NCI-H82 (cell line): ENCODE data around the gene CCN5.
"Not testable (repeated sequence)": the region's sequence is repeated elsewhere in the genome, so short reads cannot be mapped to it uniquely, and the experiment has no call there.

Experiments
- DNase-seq: peaks from one replicate; lab custom pipeline; 2025; lab: John Stamatoyannopoulos, UW

CCN5 gene

DNA sequence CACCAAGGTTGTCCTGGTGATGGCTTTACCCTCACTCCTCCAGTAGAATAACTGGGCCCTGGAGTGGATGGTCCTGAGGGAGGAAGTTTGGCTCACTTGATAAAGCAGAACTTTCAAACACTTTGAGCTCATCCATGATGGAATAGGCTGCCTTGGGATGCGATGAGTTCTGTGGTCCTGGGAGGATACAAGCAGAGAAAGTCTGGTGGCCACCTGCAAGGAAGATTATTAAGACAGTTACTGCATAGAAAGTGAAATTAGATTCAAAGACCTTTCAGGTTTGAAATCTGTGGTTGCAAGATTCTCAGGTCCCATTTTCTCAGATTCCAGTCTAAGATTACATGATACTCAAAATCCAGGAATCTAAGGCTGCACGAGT lies 19.9 kb upstream of the CCN5 start:
- no peak for DNase-seq

DNA sequence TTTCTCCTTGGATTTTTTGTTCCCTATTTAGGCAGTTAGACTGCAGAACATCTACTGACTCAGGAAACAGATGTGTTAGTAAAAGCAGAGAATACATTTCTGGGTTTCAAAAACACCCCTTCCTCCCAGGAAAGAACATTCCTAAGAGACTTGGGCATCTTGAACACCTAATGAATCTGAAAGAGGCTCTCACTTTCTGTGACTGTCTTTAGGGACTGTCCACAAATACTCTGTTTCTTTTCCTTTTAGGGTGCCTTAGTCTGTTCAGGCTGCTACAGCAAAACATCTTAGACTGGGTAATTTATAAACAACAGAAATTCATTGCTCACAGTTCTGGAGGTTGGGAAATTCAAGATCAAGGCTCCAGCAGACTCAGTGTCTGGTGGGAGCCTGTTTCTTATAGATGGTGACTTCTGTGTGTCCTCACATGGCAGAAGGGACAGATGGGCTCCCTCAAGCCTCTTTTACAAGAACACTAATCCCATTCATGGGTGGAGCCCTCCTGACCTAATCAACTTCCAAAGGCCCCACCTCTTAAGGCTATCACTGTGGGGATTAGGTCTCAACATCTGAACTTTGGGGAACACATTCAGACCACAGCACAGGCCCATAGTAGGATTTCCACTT lies 19.4 kb upstream of the CCN5 start:
- peak; percentile 99 for DNase-seq

DNA sequence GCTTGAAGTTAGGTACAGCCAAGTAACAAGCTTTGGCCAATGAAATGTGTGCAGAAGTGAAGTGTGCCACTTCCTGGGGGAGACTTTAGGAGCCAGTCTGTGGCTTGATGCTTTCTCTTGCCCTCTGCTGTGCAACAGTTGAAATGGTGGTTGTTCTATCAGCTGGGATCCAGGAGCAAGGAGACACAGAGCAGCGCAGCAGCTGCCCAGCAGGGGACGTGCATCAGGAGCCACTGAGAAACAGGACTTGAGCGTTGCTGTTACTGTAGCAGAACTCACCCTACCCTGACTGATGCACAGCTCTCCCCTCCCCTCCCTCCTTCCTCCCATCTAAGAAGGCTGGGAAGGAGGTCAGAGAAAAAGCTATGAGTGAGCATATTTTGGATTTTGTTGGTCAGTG lies 18.9 kb upstream of the CCN5 start:
- DNase-seq = peak; percentile 85

DNA sequence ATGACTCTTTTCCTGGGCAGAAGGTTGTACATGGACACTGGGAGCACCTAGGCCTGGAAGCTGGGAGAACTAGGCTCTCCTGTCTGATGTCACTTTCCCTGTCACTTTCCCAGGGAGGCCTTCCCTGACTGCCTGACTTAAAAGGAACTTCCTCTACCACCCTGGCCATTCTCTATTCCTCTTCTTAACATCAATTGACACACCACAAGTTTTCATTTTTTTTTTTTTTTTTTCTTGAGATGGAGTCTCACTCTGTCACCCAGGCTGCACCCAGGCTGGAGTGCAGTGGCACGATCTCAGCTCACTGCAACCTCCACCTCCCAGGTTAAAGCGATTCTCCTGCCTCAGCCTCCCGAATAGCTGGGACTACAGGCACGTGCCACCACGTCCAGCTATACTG lies 18.1 kb upstream of the CCN5 start:
- DNase-seq = not testable (repeated sequence)

DNA sequence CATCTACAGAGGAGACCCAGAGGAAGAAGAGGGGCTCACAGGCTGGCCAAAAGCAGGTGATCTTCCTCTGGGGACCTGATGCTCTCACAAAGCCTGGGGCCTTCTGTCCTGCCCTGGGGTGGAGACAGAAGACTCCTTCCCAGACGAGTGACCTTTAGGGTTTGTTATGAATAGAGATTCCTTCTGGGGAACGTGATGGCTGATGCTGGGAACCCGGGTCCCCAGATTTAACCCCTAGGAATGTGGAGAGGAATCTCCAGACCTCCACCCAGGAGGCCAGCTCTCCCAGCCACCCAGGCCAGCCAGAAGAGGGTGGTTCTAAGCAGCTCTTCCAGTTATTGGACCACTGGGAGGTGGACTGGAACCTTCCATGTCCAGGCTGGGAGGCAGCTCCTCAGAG lies 16.8 kb upstream of the CCN5 start:
- no peak for DNase-seq

DNA sequence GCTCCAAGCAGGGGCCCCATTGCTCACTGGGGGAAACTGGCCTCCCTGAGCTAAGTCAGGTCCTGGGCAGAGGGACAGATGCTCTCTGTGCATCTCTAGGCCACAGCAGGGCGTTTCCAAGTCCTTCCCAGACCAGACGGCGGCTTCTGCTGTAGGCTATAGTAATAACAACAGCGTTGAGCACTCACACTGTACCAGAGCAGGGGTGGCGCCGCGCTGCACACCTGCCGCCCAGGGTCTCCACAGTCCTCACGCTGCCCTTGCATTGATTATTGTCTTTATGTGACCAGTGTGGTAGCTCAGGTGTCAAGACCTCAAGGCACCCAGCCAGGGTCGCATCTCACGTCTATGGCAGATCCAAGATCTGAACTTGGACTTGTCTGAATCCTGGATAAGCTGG lies 14.9 kb upstream of the CCN5 start:
- peak; percentile 77 for DNase-seq

DNA sequence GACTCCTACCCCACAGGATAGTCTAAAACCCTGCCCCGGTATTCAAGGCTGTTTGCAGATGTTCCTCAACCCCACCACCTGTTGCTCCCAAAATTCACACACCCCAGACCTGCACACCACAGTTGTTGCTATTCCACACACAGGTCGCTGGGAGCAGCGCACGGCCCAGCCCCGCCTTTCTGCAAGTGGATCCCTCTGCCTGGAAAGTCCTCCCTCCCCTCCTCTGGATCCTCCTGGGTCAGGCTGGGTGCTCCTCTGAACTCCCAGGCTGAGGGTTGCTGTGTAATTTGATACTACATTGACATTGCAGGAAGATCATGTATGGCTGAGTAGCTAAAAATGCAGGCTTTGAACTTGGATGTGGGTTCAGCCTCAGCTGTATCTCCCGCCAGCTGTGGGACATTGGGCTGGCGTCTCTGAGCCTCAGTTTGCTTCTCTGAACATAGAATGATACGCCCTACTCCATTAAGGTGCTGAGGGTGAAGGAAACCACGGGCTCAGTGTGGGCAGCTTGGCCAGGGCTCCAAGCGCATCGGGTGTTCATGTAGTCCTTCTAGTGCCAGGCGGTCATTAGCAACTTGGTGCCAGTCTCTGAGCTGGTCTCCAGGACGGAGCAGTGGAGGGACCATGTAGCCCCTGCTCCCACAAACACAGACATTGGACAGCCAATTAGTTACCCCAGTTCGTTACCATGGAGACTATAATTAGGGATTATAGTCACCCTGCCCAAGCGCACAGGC lies 13.9 kb upstream of the CCN5 start:
- DNase-seq = peak; percentile 79

DNA sequence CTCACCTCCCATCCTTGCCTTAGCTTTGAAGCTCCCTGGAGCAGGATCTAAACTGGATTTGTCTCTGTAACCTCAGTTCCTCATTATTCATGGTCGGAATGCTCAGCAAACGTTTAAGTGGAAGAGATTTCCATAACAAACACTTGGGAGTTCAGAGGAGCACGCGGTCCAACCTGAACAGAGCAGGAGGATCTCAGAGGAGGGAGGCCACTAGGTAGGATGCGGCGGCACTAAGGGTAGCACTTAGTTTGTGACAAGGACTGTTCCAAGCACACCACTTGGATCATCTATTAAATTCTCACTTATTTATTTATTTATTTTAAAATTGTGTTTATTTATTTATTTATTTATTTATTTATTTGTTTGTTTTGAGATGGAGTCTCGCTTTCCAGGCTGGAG lies 13.3 kb upstream of the CCN5 start:
- DNase-seq = no peak

DNA sequence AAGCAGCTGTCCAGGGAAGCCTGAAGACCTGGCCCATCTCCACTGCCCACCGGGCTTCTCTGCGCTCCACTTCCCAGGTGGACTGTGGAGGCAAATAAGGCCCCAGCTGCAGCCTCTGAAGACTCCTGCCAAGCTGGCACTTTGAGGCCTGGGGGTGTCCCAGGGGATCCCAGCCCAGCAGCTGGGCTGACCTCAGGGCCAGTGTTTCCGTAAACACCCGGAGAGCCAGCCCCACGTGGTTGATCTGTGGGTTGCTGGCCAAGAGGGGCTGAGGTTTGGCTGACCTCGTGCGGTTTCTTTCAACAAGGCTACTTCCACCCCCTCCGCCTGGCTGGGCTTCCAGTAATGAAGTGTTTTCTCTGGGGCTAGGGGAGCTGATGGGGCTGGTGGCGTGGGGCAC lies 12.4 kb upstream of the CCN5 start:
- peak; percentile 34 for DNase-seq

DNA sequence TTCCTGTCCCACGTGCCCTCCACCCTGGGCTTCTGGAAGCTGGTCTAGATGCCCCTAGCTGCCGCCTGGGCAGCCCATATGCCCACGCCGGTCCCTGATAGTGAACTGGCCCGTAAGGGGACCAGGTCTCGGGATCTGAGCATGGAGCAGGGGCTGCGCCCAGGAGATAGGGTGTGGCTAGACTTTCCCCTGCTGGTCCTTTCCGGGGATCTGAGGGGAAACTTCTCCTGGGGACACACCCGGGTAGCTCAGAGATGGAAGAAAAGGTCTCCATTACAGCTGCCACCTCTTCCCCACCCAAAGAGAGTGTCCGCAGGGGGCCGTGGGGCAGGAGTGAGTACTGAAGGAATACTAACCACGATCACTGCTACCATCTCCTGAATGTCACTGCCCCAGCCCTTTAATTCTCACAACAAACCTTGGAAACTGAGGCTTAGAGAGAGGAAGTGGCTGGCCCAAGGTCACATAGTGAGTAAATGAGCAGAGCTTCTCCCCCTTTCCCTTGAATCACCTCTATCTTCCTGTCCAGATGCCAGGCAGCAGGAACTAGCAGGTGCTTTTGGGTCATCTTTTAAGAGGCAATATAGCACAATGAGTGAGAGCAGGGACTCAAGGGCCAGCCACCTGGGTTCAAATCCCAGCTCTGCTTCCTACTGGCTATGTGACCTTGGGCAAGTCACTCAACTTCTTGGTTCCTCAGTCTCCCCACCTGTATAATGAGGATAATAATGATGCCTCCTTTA lies 11.8 kb upstream of the CCN5 start:
- DNase-seq = no peak

DNA sequence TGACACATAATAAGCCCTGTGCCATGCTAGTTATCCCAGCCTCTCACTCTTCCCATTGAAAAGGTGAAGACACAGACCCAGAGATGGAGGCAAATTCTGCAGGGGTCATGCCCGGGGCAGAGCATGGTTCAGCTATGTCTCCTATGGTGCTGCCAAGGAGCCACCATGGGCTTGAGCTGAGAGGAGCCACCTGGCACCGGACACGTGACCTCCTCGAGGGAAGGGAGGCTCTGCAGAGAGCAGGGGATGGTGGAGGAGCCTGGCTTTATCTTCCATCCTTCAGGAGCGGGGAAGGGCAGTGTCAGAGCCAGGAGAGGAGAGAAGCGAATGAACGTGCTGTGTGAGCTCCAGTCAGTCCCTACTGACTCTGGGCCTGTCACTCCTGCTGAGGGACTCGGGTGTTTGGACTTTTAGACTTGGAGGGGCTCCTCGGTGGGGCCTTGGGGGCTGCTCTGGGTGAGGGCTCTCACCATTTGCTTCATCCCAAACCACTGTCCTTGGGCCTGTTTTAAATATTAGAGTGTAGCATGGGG lies 11.1 kb upstream of the CCN5 start:
- DNase-seq = no peak

DNA sequence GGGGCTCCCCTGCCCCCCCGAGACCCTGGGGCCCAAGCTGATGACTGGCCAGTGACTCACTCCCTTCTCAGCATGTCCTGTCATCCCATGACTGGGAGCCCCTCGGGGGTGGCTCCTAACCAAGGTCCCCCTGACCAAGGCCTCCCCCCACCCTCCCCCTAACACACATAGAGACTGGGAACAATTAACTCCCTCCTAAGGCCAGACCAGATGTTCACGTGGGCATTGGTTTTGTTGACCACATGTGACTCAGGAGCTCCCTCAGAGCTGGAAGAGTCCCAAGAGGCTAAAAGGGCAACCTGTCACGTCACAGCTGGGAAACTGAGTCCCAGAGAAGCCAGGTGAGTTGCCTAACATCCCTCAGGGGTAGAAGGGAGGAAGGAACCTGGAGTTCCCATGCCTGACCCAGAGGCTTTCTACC lies 10.6 kb upstream of the CCN5 start:
- no peak for DNase-seq

DNA sequence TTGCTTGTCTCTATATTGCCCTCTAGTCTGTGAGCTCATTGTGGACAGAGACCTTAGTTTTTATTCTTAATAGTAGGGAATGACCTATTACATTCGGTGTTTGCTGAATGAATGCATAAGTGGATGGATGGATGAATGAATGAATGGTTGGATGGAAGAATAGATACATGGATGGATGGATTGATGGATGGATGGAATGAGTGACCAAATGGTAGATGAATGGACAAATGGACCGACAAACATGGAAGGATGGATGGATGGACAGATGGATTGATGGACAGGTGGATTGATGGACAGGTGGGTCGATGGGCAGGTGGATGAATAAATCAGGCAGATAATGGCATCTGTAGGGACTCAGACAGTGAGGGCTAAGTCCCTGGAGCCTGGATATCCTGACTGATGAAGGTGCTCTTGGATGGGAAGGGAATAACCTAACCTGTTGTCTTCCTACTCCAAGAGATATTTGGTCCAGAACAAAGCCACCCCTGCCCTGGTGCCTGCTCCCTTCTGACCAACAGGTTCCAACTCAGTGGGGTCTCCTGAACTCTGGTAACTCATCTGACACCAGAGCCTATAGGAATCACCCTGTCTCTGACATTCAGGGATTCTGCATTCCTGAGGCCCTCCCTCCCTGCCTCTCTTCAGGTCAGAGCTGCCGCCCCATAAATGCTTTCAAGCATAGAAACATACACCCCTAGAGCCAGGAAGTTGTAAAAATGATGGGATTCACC lies 9.6 kb upstream of the CCN5 start:
- no peak for DNase-seq

DNA sequence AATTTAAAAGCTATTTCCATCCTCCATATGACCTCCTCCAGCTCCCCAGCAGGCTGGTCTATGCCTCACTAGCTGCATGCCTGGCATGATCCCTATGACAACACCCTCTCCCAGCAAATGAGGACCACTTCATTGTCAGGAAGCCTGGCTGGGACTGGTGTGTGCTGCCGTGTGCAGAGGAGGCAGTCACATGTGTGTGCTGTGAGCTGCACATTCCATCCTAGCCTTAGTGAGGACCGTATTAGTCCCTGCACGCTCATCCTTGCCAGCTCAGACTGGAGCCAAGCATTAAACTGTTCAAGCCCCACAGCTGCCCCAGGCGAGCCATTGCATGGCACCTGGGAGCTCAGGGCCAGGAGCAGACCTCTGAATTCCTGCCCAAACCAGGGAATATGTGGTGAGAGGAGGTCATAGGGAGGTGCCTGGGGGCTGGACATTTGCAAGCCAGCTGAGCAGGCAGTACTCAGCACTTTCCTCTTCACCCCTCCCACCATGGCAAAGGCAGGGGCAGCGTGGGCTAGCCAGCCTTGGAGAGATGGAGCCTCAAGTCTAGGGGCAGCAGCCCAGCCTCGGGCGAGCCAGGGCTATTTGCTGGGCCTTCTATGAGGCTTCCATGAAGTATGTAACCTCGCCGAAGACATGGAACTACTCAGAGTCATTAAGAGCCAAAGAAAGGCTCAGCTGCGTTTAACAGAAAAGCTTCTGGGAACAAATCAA lies 8.7 kb upstream of the CCN5 start:
- peak; percentile 17 for DNase-seq

DNA sequence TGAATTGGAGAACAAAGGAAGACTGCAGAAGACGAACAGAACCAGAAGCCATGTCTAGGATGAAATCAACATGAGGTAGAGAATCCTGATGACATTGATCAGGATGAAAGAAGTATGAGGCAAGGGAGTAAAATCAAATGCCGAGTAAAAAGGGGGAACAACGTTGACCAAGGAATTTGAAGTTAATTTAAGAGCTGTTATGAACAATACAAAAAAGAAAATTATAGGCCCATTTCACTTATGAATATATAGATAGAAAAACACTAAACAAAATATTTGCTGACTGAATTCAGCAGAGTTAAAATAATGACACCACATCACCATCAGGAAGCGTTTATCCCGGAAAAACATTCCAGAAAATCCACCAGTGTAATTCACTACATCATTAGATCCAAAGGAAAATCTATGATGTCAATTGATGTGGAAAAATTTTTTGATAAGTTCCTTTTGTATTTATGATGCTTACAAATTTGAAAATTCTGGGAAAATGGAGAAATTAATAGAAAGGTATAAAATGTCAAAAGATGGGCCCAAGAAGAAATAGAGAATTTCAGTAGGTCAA lies 8.1 kb upstream of the CCN5 start:
- DNase-seq = no peak

DNA sequence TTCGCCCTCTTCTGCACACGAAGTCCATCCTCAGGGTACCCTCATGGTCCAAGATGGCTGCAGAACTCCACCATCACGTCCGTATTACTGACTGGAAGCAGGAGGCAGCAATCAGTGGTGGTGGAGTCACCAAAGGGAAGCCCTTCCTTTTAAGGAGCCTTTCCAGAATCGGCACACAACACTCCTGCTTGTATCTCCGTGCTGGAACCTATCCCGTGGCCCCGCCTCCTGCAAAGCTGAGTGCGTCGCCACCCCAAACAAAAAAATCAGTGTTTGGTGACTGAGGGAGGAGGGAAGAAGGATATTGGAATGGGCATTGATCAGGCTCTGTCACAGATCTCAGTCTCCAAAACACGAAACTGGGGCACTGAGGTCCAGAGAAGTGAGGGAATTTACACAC lies 5.8 kb upstream of the CCN5 start:
- no peak for DNase-seq

DNA sequence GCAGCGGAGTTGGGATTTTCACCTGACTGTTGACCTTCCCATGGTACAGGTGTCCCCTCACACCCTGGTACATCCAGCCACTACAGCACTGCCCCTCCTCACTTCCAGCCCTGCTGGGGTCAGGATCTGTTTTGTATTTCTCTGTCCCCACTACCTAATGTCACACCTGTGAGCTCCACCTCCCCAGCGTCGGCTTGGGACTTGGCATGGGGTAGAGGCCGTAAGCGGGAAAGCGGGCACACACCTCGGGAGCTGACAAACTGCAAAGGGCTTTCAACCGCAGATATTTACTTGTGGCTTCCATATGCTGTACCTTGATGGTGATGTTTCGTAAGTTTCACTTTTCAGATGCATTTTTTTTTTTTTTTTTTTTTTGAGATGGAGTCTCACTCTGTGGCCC lies 5.4 kb upstream of the CCN5 start:
- DNase-seq = no peak

DNA sequence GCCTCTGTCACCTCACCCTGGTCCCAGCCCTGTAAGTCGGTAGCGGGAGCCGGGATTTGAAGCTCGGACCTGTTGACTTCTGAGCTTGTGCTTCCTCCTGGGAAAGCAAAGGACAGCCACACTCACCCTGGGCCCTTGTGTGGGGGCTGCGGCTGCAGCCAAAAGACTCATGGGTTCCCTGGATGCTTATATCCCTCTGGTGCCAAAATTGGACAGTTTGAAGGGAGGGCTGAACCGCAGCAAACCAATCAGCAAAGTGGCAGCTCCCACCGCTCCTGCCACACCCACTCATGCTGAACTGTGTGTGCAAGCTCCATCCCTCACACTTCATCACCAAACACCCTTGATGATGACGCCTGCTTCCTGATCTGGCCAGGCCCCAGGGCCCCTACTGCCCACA lies 3.9 kb upstream of the CCN5 start:
- no peak for DNase-seq

DNA sequence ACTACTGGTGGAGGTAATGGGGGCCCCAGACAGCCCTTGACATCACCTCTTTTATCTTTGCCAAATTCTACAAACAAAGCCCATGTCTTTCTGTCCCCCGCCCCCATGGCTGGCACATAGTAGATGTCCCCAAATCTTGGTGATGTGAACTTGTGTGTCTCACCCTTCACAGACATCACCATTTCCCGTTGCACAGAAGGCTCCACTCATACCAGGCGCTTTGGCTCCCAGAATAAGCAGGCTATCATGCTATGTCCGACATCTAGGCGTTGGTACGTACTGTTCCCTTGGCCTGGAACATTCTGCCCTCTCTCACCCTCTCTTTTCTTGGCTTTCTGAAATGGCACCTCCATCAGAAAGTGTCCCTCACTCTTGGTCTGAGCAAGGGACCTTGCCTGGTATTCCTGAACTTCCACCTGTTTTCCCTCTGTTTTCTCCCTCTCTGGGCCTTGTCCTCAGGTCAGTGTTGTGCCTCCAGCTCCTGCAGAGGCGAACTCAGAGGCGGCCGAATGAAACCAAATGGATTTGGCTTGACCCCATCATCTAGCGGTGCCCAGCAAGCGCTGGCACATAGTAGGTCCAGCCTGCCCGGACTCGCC lies 968 bp upstream of the CCN5 start:
- no peak for DNase-seq

DNA sequence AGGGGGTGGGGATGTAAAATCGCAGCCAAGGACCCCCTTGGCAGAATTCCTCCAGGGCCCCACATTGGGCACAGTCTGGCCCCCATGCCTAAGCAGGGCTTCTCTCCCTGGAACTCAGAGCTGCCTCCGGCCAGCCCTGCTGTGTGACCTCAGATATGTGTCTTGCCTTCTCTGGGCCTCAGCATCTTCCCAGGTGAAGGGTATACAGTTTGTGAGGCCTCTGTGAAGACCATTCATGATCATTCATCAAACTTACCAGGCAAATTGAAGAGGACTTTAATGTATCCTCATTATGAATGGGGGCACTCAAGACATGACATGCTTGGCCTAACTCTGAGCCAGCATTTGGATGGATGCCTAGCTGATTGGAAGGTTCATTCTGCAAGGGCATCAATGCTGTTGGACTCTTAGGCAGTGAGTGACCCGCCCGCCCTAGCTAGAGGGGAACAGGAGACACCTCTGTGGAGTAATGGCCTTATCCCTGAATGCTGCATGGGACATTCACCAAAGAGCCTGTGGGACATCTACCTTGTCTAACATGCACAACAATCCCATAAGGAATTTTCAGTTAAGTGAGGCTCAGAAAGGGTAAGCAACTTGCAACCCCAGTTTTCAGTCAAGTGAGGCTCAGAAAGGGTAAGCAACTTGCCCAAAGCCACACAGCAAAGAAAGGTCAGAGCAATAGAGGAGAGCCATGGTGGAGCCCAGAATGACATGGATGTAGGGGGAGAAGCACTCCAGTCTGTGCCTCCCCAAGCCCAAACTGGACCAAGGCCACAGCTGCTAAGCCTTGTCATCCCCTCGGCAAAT lies 535 bp downstream of the CCN5 start:
- no peak for DNase-seq
